ENCODE results near the gene CDH23. TPM values are rescaled to one million over a fixed set of nuclear protein-coding genes. Genes with fewer than 3 reads are reported as not detected.

The CDH23 gene
- 10 to 100 TPM; 13.8 to 20.1 (median 17.3) TPM for total RNA-seq

GRCh38 chr10:71396711-71397295 is at the start of gene CDH23:
Gene CDH23, plus strand, starts transcription at chr10:71396920. Its CDS starts 42,912 bp downstream, at chr10:71439832.
- WGBS, 2 donors: 0 to 1% methylated on average over 40 to 47 of the region's 91 CpGs
- Histone ChIP-seq H3K27ac (peak within 1 kb of the TSS in 1 of 4 donors; percentile 70), H3K4me3 (peak within 1 kb of the TSS; percentile 50 to 60 (median 56)), H3K27me3 (peaks cover 0 to 26% of the 10 kb centered on the region in 2 donors), H3K9me3 (no peaks in the 10 kb centered on the region), H3K36me3 (no peaks in the 10 kb centered on the region), H3K4me1 (peaks cover 0 to 21% (median 13%) of the 10 kb centered on the region in 4 donors)
- no peak for DNase-seq (ENCODE audit: low spot score in 2 of 2)
- no peak for TF ChIP-seq CTCF (IDR thresholded peaks at IDR 0.05)

GRCh38 chr10:71347587-71348395 is 48.9 kb upstream of the CDH23 start:
- Histone ChIP-seq H3K27me3 (no peaks in the 10 kb centered on the region), H3K4me1 (peaks cover 0 to 16% (median 0%) of the 10 kb centered on the region in 4 donors), H3K27ac (no peak overlapping the region), H3K36me3 (peaks cover 0 to 29% (median 0%) of the 10 kb centered on the region in 3 donors), H3K4me3 (no peak overlapping the region), H3K9me3 (no peaks in the 10 kb centered on the region)
- WGBS, 2 donors: 72 to 80% methylated on average over 11 to 14 of the region's 14 CpGs
- TF ChIP-seq POLR2A (IDR thresholded peaks at IDR 0.05): no peak
- DNase-seq (ENCODE audit: low spot score in 2 of 2): no peak

GRCh38 chr10:71348850-71349249 is 47.9 kb upstream of the CDH23 start:
- TF ChIP-seq EP300 (IDR thresholded peaks at IDR 0.05) (no peak), POLR2A (IDR thresholded peaks at IDR 0.05) (no peak), CTCF (IDR thresholded peaks at IDR 0.05) (no peak)
- Histone ChIP-seq H3K4me1 (peaks cover 0 to 7% (median 0%) of the 10 kb centered on the region in 4 donors), H3K27me3 (no peaks in the 10 kb centered on the region), H3K9me3 (no peaks in the 10 kb centered on the region), H3K4me3 (no peak overlapping the region), H3K36me3 (peaks cover 0 to 36% (median 0%) of the 10 kb centered on the region in 3 donors), H3K27ac (no peak overlapping the region)
- no peak for DNase-seq (ENCODE audit: low spot score in 2 of 2)
- WGBS, 2 donors: 92 to 100% methylated on average over 1 of the region's 1 CpG

- Histone ChIP-seq H3K4me3 (no peak overlapping the region), H3K9me3 (no peaks in the 10 kb centered on the region), H3K27ac (no peak overlapping the region), H3K27me3 (no peaks in the 10 kb centered on the region), H3K4me1 (peaks cover 0 to 1% (median 0%) of the 10 kb centered on the region in 4 donors), H3K36me3 (peaks cover 0 to 41% (median 0%) of the 10 kb centered on the region in 3 donors)
- 90 to 96% methylated on average over 5 to 7 of the region's 7 CpGs for WGBS, 2 donors
- DNase-seq (ENCODE audit: low spot score in 2 of 2): no peak
- TF ChIP-seq EP300 (IDR thresholded peaks at IDR 0.05): no peak
- no peak for TF ChIP-seq CTCF (IDR thresholded peaks at IDR 0.05)
- TF ChIP-seq POLR2A (IDR thresholded peaks at IDR 0.05): no peak
These were observed 47.3 kb upstream of the CDH23 start for GRCh38 chr10:71349406-71349805.

- 83 to 95% methylated on average over 6 of the region's 6 CpGs for WGBS, 2 donors
- DNase-seq (ENCODE audit: low spot score in 2 of 2): no peak
- H3K36me3 ChIP-seq: peaks cover 0 to 58% (median under 1%) of the 10 kb centered on the region in 3 donors
- no peak overlapping the region for H3K27ac ChIP-seq
- H3K4me3 ChIP-seq: no peak overlapping the region
- no peak for TF ChIP-seq CTCF (IDR thresholded peaks at IDR 0.05)
- TF ChIP-seq POLR2A (IDR thresholded peaks at IDR 0.05): no peak
- no peak for TF ChIP-seq EP300 (IDR thresholded peaks at IDR 0.05)
- H3K4me1 ChIP-seq: no peaks in the 10 kb centered on the region
- no peaks in the 10 kb centered on the region for H3K9me3 ChIP-seq
- H3K27me3 ChIP-seq: no peaks in the 10 kb centered on the region
These were observed 45.6 kb upstream of the CDH23 start for GRCh38 chr10:71351087-71351486.
